ENCODE measurements around the gene TBCD.
A peak's percentile ranks its signal among the peaks of the same experiment; 100 is the strongest.

Gene TBCD

DNA sequence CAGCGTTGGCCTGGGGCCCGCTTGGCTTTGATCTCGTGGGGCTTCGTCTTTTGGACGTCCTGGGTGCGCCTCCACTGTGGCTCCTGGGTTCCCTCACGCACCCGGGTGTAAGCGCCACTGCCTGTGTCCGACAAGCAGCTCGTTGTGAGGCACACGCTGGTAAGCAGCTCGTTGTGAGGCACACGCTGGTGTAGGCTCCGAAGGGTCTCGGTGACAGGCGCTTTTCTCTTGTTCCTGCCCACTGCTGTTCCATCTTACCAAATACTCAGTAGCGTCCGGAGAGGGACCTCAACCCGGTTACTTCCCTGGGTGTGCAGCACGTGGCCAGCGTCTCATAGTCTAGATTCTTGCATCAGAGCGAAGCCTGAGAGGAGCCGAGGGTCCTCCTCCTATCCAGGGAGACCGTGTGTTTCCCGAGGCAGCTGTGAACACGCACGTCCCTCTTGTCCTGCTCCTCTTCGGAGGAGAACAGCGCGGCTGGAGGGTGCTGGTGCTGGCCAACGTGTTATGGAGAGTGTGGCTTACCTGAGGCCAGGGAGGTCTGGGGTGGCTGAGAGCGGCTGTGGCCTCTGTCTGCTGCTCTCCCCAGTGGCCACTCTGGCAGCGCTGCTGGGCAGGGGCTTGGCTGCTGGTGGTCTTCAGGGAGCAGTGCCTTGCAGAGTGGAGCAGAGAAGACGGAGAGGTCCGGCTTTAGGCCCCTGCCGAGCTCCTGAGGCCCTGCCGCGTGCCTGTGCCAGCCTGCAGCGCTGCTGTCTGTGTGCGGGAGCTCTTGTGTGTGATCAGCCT lies 120.1 kb downstream of the TBCD start:
- no peak for DNase-seq (ENCODE audit: low read depth)

DNA sequence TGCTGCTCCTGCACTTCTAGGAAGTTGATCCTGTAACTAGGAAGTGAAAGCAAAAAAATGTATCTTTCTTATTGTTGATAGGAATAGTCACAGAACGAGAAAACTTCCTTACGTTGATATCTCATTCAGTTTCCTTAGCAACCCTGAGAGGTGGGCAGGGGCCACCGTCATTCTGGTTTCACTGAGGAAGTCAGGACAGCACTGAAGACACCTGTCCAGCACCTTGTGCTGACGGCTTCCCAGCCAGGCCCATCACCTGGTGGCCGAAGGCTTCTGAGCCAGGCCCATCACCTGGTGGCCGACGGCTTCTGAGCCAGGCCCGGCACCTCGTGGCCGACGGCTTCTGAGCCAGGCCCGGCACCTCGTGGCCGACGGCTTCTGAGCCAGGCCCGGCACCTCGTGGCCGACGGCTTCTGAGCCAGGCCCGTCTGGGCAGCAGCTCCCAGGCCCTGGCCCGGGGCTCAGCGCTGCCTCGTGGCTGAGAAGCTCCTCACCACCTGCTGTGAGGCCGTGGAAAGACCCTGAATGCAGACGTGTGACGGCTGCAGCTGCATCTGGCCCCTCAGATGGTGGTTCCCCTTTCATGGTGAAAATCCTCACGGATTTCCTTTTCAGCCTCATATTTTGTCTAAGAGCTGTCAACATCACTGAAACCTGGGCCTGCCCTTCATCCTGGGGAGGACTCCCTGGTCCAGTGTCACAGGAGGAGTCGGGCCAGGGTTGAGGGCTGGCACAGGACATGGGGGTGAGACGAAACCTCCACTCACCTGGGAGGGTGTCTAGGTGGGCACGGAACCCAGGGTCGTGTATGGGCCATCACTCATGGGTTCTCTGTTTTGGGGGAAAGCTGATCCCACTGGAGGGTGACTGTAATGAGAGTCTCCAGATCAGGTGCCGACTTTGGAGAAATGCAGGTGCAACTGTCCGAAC lies 121.0 kb downstream of the TBCD start:
- DNase-seq (ENCODE audit: low read depth): no peak

DNA sequence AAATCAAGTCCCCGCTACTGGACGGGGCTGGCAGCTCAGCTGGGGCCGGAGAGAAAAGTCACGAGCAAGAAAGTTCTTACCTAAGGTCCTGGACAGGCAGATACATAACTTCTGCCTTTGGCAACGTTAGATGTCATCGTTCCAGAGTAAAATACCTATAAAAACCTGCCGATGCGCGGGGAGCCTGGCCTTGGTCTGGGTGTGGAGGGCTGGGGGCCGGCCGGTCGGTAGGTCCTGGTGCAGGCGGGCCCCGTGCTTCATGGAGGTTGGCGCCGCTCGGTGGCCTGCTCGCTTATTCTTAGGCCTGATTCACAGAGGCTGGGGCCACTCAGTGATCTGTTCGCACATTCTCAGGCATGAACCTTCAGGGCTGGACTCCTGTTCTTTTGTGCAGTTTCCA lies 121.7 kb downstream of the TBCD start:
- DNase-seq (ENCODE audit: low read depth): no peak

DNA sequence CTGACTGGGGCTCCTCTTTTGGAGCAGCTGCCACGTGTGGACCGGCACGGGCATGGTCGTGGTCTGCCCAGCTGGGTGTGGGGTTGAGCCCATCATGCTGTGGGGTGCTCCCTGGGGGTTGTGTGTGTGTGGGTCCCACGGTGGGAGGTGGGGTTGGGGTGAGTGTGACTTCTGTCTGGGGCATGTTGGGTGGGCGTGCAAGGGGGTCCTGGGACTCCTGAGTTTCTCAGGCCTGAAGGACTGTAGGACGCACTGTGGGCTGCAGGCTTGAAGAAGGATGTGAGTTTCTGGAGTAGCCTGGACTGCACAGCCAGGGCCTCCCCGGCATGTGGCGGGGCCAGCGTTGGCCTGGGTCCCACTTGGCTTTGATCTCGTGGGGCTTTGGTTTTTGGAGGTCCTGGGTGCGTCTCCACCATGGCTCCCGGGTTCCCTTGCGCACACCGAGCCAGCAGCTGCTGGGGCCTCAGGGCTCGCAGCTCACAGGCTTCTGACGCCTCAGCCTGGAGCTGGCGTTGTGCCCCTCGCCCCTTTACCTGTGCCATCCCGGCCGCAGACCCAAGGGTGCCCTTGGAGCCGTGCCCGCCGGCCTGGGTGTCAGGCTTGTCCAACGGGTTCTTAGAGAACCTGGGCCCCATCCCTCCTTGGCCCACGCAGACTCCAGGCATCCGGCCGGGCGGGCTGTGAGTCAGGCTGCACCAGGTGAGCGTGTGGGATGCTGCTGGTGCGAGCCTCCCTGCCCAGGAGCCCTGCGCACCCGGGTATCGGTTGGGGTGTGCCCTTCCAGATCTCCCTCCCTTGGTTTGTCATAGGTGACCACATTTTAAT lies 122.4 kb downstream of the TBCD start:
- DNase-seq (ENCODE audit: low read depth): no peak

DNA sequence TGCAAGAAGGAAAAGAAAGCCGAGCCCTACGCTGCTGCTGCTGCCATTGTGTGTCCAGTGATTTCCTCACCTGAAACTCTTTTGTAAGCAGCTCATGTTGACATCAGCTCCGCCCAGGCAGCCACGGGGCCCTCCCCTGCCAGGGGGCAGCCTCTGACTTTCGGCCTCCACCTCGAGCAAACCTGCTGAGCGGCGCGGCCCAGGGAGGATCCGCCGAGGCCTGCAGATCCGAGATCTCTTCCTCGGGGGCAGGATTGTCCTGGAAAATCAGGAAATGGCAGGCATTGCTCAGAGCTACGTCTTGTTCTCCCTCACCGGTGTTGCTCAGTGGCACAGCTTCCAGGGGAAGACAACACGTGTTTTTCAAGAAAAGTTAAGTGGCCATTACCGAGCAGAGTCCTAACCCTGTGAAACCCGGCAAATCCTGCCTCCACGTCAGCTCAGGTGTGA lies 123.6 kb downstream of the TBCD start:
- no peak for DNase-seq (ENCODE audit: low read depth)

DNA sequence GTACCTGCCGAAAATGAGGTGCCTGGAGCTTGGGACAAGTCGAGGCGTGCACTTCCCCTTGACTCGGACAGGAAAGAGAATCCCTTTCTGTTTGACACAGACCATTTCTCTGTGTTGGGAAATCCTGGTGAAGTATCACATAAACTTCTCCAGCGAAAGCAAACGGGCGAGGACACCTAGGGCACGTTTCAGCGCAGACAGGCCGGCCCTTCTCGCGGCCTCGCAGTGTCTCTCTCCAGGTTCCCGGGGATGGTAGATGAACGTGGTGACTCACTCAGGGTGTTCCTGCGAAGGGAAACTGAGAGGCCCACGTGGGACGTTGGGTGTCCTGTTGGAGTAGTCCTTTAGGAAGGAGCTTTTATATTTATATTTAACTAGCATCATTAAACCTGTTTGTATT lies 124.3 kb downstream of the TBCD start:
- peak; percentile 64 for DNase-seq (ENCODE audit: low read depth)

DNA sequence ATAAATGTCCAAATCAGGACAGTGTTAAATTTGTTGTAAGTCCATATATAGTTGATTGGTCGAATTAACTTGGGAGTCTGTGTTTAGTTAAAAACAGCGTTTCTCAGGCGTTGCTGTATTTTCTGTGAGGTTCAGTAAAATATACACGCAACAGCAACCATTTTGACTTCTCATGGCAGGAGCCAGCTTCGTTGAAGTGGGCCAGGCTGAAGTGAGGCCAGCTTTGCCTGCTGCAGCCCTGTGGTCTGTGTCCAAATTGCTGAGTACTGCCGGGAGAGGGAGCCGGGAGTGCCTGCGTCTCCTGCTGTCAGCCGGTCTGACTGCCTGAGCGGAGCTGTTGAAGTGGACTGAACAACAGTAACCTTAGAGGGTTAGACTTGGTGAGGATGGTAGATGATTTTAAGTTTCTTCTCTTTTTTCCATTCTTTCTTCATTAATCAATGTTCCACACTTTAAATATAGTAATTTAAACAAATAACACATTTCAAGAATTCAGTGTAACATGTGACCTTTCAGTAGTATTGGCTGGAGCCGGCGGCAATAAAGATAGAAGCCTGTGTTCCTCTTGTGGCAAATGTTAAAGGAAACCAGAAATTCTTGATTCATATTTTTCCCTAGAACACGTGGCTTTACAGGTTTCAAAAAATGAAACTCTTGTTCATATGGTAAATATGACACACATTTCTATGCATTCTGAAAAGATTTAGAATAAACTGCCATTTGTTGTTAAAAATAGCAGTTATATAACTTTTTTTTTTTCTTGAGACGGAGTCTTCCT lies 124.9 kb downstream of the TBCD start:
- peak; percentile 89 for DNase-seq (ENCODE audit: low read depth)

DNA sequence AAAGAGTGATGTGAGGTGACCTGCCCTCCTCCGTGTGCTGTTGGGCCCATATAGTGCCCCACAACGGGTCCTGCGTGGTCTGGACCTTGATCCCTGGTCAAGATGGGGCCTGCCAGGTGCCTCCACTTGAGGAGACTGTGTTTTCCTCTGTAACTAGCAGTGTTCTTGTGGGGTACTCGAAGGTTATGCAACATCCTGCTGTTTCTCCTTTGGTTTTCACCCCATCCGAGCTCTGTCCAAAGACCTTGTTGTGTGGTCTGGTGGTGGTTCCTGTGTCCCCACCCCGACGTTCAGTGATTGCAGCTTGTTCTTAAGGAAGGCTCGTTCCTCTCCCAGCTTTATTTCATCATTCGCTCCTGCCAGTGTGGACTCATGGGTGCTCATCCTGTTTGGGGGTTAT lies 126.7 kb downstream of the TBCD start:
- no peak for DNase-seq (ENCODE audit: low read depth)

DNA sequence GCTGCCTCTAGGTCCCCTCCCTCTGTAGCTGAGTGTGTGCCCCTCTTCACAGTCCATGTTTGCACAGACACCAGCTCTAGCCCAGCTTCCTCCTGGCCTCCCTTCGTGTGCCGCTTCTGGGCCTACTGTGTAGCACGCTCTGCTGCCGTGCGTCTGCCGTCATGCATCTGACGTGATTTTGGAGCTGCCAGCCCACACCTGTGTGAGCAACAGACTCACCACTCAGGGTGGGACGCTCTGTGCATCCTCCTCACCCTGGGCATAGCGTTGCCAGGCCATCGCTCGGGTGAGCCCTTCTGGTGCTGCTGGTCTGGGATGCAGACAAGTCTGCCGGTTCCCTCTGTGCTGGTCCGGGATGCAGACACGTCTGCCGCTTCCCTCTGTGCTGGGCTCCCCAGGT lies 127.4 kb downstream of the TBCD start:
- no peak for DNase-seq (ENCODE audit: low read depth)

DNA sequence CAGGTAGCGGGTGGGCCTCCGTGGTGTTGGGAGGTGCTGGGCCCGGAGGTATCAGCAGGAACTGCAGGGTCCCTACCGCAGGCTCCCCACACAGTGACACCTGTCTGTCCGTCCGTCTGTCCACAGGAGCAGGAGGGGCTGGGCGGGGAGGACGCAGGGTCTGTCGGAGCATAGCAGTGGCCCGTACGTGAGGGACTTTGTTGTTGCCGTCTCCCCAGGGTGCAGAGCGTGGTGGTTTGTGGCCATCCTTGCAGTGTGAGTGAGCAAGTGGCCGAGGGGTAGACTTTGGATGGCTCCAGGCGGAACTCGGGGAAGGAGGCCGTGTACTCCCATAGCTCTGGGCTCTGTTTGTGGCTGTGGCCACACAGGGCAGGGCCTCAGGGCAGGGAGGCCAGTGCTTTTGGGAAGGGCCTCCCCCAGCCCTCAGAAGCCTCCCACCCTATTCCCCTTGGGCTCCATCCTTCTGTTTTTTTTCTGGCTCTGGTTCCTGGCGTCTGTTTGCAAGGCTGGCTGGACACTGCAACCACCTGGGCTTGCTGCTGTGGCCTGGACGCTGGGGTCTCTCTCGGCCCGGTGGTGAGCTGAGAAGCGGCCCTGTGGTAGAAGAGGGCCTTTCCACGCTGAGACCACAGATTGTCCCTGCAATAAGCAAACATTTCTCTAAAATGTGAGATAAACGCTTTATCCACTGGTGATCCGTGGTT lies 128.9 kb downstream of the TBCD start:
- DNase-seq (ENCODE audit: low read depth): no peak

DNA sequence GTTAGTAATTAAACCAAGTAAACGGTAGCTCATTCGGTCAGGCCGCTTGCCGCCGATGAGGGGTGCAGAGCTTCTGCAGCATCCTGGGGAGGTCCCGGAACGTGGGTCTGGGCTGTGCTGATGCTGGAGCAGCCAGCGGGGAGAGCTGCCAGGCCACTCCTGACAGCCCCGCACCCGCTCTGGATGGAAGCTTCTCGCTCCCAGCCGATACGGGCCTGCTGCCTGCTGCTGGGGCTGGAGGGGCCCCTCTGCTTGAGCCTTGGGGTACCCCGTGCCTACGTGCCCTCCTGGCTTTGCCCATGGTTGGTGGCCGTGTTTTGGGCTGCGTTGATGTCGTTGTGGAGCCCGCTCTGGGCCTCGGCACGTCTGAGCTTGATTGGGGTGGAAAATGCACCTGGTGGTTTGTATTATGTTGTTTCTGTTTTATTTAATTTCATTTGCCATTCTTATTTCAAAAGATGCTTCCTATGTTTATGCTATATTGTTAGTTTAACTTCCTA lies 129.5 kb downstream of the TBCD start:
- DNase-seq (ENCODE audit: low read depth): no peak

DNA sequence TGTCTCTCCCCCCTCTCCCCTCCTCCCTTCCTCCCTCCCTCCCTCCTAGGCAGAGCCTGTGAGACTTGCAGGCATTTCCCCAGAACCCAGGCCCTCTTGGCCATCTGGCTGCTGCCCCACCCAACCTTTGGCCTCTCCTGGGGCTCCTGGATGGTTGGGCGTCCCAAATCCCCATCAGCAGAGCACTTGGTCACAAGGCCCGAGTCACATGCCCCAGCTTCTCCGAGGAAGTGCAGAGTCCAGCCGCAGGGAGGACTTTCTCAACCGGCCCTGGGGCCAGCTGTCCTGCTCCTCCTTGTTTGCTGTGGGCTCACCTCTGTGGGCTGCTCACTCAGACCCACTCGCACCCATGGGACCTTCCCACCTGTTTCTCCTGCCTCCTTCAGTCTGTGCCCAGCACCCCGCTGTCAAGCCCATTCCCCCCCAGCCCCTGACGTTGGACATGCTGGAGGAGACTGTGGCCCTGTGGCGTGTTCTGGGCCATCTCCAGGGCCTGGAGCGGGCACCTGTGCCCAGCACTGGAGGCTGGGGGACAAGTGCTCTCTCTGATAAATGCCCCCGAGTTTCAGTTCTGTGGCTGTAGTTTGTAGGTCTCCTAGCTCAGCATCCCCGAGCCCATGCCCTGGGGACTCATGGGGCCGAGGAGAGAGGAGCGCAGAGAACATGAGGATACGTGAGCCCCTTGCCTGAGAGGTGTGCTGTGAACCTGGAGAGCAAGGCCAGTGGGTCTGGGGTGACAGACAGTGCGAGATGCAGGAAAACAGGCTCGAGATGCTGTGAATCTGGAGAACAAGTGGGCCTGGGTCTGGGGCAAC lies 130.2 kb downstream of the TBCD start:
- DNase-seq (ENCODE audit: low read depth): no peak

DNA sequence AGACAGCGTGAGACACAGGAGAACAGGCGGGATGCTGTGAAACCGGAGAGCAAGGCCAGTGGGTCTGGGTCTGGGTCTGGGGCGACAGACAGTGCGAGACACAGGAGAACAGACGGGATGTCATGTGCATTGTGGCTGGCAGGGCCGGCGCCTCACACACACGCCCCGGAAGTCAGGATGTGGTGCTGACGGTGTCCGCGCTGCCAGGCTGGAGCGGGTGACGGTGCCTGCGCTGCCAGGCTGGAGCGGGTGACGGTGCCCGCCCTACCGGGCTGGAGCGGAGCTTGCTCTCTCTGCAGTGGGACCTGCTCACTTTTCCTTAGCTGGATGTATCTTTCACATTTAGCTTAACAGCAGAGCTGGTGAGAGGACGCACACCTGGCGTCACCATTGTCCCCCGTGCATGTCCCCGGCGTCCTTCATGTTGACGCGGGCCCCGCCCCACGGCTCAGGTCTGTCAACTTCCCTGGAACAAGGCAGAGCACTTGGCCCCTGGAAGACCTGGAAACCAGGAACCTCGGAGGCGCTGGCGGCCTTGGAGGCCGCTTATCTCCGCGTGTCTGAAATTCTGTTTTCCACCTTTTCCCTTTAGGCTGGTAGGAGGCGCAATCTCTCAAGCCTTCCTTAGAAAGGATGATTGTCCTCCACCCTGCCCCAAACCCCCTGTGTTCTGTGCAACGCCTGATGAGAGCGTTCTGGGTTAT lies 131.0 kb downstream of the TBCD start:
- DNase-seq (ENCODE audit: low read depth): no peak

DNA sequence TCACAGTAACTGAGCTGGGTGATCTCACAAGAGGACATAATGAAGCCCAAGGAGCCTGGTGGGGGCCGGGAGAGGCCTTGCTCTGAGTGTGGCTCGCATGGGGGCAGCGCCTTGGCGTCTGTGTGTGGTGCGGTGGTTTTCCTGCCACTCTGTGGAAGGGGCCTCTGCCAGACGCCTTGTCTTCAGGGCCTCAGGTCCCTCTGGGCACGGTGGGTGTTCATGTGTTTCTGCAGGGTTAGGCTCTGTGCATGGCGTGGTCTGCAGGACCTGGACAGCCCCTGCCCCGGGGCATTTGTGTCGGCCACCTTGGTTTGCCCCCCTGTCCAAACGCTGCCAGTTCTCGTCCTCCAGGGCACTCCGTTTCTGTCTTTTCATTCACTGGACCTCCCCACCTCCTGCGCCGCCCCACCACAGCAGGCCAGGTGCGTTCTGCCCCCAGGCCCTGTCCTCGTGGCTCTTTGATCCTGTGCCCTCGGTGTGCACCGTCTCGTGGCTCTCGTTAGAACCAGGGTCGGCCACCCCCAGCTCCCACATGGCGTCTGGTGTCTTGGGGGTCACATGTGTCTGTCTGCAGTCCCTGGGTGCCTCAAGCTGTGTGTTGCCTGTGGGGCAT lies 131.7 kb downstream of the TBCD start:
- no peak for DNase-seq (ENCODE audit: low read depth)

DNA sequence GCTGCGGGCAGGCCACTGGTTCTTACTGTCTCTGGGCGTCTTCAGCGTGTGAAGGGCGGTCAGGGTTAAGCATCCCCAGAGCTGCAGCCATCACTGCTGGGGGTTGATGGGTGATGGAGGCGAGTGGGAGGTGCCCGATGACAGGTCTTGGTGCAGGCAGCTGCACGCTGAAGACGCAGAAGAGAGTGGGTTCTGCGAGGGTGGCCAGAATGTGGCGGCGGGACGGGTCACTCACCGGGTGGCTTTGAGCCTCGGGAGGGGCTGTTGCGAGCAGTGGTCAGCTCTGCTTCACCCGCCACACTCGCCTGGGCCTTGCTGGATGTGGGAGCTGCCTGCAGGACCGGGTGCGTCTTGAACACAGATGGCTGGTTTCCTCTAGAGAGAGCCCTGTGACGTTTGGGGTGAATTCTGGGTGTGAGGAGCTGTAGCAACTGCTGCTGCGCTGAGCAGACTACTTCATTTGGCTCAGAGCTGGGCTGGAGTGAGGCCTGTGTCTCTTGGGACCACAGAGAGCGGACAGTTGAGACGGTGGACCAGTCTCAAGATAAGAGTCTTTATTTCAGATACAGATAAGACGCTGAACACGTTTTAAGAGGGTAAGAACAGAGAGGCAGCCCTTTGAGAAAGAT lies 132.6 kb downstream of the TBCD start:
- no peak for DNase-seq (ENCODE audit: low read depth)

DNA sequence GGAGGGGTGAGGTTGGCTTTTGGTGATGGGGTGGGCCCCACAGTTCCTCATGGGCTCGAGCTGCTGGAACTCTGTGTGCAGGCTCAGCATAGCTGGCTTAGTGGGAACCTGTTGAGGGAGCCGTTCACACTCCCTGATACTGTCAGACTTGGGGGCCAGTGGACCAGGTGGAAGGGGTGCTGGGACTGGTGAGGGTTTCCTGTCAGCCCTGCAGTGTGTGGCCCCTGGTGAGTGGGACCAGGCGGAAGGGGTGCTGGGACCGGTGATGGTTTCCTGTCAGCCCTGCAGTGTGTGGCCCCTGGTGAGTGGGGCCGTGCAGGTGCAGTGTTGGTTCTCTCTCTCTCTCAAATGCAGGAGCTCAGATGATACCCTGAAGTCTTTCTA lies 133.1 kb downstream of the TBCD start:
- DNase-seq (ENCODE audit: low read depth): no peak

DNA sequence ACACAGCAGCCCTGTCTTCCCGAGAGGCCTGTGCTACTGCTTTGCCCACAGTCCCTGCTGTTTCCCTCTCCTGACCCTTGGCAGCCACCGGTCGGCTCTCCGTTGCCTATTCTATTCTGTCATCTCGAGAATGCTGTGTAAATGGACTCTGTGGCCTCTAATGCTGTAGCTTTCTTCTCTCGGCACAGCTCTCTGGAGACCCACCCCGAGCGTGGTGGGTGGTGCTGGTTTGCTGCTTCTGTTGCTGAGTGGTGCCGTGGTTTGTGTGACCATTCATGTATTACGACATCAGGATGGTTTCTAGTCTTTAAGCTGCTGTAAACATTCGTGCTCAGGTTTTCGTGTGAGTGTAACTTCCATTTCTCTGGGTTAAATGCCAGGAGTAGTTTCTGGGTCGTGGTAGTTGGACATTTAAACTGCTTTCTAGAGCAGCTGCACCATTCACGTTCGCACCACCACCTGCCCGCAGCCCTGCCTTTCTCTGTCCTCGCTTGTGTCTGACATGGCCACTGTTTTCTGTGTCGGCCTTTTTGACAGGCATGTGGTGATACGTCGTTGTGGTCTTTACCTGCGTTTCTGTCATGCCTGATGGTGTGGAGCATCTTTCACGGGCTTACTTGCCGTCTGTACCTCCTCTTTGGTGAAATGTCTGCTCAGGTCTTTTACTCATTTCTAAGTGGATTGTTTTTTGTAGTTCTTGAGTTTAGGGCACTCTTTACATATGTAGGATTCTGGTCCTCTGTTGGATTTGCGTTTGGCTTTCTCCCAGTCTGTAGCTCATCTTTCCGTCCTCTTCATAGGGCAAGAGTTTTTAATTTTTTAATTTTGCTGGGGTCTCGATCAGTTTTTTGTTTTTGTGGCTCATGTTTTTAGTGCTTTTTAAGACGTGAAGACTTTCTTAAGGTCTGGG lies 135.6 kb downstream of the TBCD start:
- DNase-seq (ENCODE audit: low read depth): peak; percentile 47

Measured in iris pigment epithelial cell (primary cell).